PC-3 (cell line): ENCODE measurements around the gene TRPC3. TPM values are rescaled to one million over a fixed set of nuclear protein-coding genes. Genes with fewer than 3 reads are reported as not detected.

ENCODE experiments used
- ATAC-seq: fragments of 200-7000 bp; cut with Tn5 transposase; 2 replicates; pipeline ENCODE4 v1.9.1; 2020; ENCODE audit warnings: mild to moderate bottlenecking, moderate library complexity
- BruUV-seq: library from RNA; stranded (reverse); fragments of 400-500 nt; replicated peaks from 2 replicates; lab custom pipeline; 2021; lab: Mats Ljungman, UMichigan
- CTCF ChIA-PET: fragments of 300-600 bp; sonication (Branson Sonifier 250); formaldehyde crosslinking; loops from one replicate; lab custom pipeline; 2022; ENCODE audit warnings: antibody characterized with exemption; lab: Charles Lee
- POLR2A ChIA-PET: fragments of 300-600 bp; sonication (Branson Sonifier 250); formaldehyde crosslinking; loops from one replicate; lab custom pipeline; 2022; ENCODE audit warnings: antibody characterized with exemption; ENCODE audit not compliant: unreplicated experiment; lab: Charles Lee
- DNase-seq: peaks from one replicate; pipeline ENCODE4 v3.0.0-alpha.2; 2015
- H2AFZ ChIP-seq: fragments of 300-600 bp; sonication (generic); 2 replicates; pipeline ENCODE4 v1.6.0; 2016; ENCODE audit warnings: antibody characterized with exemption, low read length
- H3F3A ChIP-seq: fragments of 300-600 bp; sonication (generic); one replicate; pipeline ENCODE4 v1.6.0; 2017; ENCODE audit warnings: antibody characterized with exemption, low read length, control low read depth, mild to moderate bottlenecking; ENCODE audit not compliant: unreplicated experiment
- H3K27ac ChIP-seq: fragments of 300-600 bp; sonication (generic); 2 replicates; pipeline ENCODE4 v1.5.1; 2016; ENCODE audit warnings: mild to moderate bottlenecking, low read length
- H3K27me3 ChIP-seq: fragments of 300-600 bp; sonication (generic); 2 replicates; pipeline ENCODE4 v1.6.1; 2016; ENCODE audit warnings: low read length, mixed read lengths
- H3K36me3 ChIP-seq: fragments of 300-600 bp; sonication (generic); 2 replicates; pipeline ENCODE4 v1.6.1; 2016; ENCODE audit warnings: low read depth, mixed run types, low read length, mixed read lengths
- H3K4me1 ChIP-seq: fragments of 300-600 bp; sonication (generic); 2 replicates; pipeline ENCODE4 v1.5.1; 2016; ENCODE audit warnings: low read length; ENCODE audit not compliant: insufficient read depth
- H3K4me2 ChIP-seq: fragments of 300-600 bp; sonication (generic); 2 replicates; pipeline ENCODE4 v1.6.0; 2016; ENCODE audit warnings: low read length
- H3K4me3 ChIP-seq: fragments of 300-600 bp; sonication (generic); 2 replicates; pipeline ENCODE4 v1.5.1; 2016; ENCODE audit warnings: mild to moderate bottlenecking, low read length, mixed read lengths
- H3K79me2 ChIP-seq: fragments of 300-600 bp; sonication (generic); 2 replicates; pipeline ENCODE4 v1.6.1; 2017; ENCODE audit warnings: low read length, mixed read lengths
- H3K9ac ChIP-seq: fragments of 300-600 bp; sonication (generic); 2 replicates; pipeline ENCODE4 v1.6.0; 2016; ENCODE audit warnings: mild to moderate bottlenecking, low read length
- H3K9me2 ChIP-seq: fragments of 300-600 bp; sonication (generic); replicated peaks from 2 replicates; pipeline ENCODE4 v1.6.1; 2016; ENCODE audit warnings: mixed run types, low read length, mixed read lengths
- H3K9me3 ChIP-seq: fragments of 300-600 bp; sonication (generic); 2 replicates; pipeline ENCODE4 v1.6.1; 2016; ENCODE audit warnings: low read length, mixed read lengths
- H4K20me1 ChIP-seq: fragments of 300-600 bp; sonication (generic); 2 replicates; pipeline ENCODE4 v1.6.1; 2016; ENCODE audit warnings: low read length, mixed read lengths
- CTCF ChIP-seq: fragments of 300-600 bp; sonication (generic); conservative IDR thresholded peaks from 2 replicates; pipeline ENCODE4 v1.5.1; 2017; ENCODE audit warnings: antibody characterized with exemption, low read depth, mild to moderate bottlenecking, low read length
- EZH2 ChIP-seq: fragments of 300-600 bp; sonication (generic); IDR thresholded peaks from one replicate; pipeline ENCODE4 v1.6.1; 2017; ENCODE audit warnings: antibody characterized with exemption, mild to moderate bottlenecking, low read length; ENCODE audit not compliant: unreplicated experiment
- EZH2phosphoT487 ChIP-seq: fragments of 300-600 bp; sonication (generic); IDR thresholded peaks from 2 replicates; pipeline ENCODE4 v1.6.1; 2018; ENCODE audit warnings: mild to moderate bottlenecking, antibody characterized with exemption, low read length, borderline replicate concordance
- intact Hi-C: fragments of 100-400 bp; cut with micrococcal nuclease; formaldehyde crosslinking; loops from 2 replicates; pipeline ENCODE4 v1.9.0; 2023
- total RNA-seq: library from RNA; depleted of rRNA; stranded (reverse); fragments of >200 nt; gene quantifications from 2 replicates; pipeline ENCODE4 v1.2.3, GENCODE V29; 2014

The TRPC3 gene
- total RNA-seq, 1 experiment from 2014 or later, result not detected

GRCh38 chr4:121943941-121944340 lies 7.9 kb downstream of the TRPC3 start:
- Histone ChIP-seq H3K9ac (no peak overlapping the region), H3K79me2 (no peaks in the 10 kb centered on the region), H3K4me3 (no peak overlapping the region), H3K9me2 (no peaks in the 10 kb centered on the region), H3K27me3 (peaks cover 28% of the 10 kb centered on the region), H3K36me3 (no peaks in the 10 kb centered on the region), H3K4me2 (no peak overlapping the region), H4K20me1 (no peaks in the 10 kb centered on the region), H2AFZ (no peak overlapping the region), H3F3A (no peaks in the 10 kb centered on the region), H3K9me3 (no peaks in the 10 kb centered on the region), H3K27ac (no peak overlapping the region), H3K4me1 (no peaks in the 10 kb centered on the region)
- no peak for ATAC-seq
- intact Hi-C loops, result no loop called here
- BruUV-seq, result no TSS peak
- no peak for DNase-seq
- CTCF ChIA-PET, result no interaction called here
- TF ChIP-seq EZH2 (no peak), CTCF (peak; percentile 53)
- POLR2A ChIA-PET, result no interaction called here

GRCh38 chr4:121939690-121940089 lies 12.2 kb downstream of the TRPC3 start:
- Histone ChIP-seq H3K4me2 (no peak overlapping the region), H4K20me1 (no peaks in the 10 kb centered on the region), H3K27me3 (peaks cover 50% of the 10 kb centered on the region; the same call in 1 of the 2 replicates), H3K9me2 (no peaks in the 10 kb centered on the region), H3K4me1 (no peaks in the 10 kb centered on the region), H2AFZ (no peak overlapping the region), H3K9ac (no peak overlapping the region), H3K36me3 (no peaks in the 10 kb centered on the region), H3F3A (no peaks in the 10 kb centered on the region), H3K4me3 (no peak overlapping the region), H3K27ac (no peak overlapping the region), H3K9me3 (no peaks in the 10 kb centered on the region), H3K79me2 (no peaks in the 10 kb centered on the region)
- DNase-seq, result no peak
- BruUV-seq, result no TSS peak
- CTCF ChIA-PET, result no interaction called here
- intact Hi-C loops, result no loop called here
- no peak for ATAC-seq
- TF ChIP-seq EZH2phosphoT487 (no peak), CTCF (no peak), EZH2 (no peak)
- POLR2A ChIA-PET, result no interaction called here

GRCh38 chr4:121938282-121939092 lies 13.4 kb downstream of the TRPC3 start:
- Histone ChIP-seq H3K36me3 (no peaks in the 10 kb centered on the region), H3K9me2 (no peaks in the 10 kb centered on the region), H3K27me3 (peaks cover 54% of the 10 kb centered on the region; the same call in 1 of the 2 replicates), H3K79me2 (no peaks in the 10 kb centered on the region), H3F3A (no peaks in the 10 kb centered on the region), H3K9ac (no peak overlapping the region), H4K20me1 (no peaks in the 10 kb centered on the region), H3K4me1 (no peaks in the 10 kb centered on the region), H3K27ac (no peak overlapping the region), H2AFZ (no peak overlapping the region), H3K4me2 (no peak overlapping the region), H3K4me3 (no peak overlapping the region), H3K9me3 (no peaks in the 10 kb centered on the region)
- DNase-seq (no peak), ATAC-seq (no peak)
- POLR2A ChIA-PET, result no interaction called here
- CTCF ChIA-PET, result no interaction called here
- intact Hi-C loops, result no loop called here
- no peak for TF ChIP-seq EZH2phosphoT487
- no peak for TF ChIP-seq CTCF
- no peak for TF ChIP-seq EZH2
- no TSS peak for BruUV-seq
